Pancreas (tissue), 10 donors: ENCODE results near the gene SNED1. TPM values are rescaled to one million over a fixed set of nuclear protein-coding genes. Genes with fewer than 3 reads are reported as not detected.
A peak's percentile ranks its signal among the peaks of the same experiment; 100 is the strongest.
"Not testable (repeated sequence)": the region's sequence is repeated elsewhere in the genome, so short reads cannot be mapped to it uniquely, and the experiment has no call there.

Experiments used
- ATAC-seq, 4 donors: fragments of 200-7000 bp; cut with Tn5 transposase; one replicate each; pipeline versions ENCODE4 v1.8.0 to v1.9.1; 2020; ENCODE audit warnings: mild to moderate bottlenecking in 4 of 4, moderate library complexity in 4 of 4
- DNase-seq, 6 donors: peaks; one replicate each; pipeline ENCODE4 v3.0.0-alpha.2; 2020
- FAIRE-seq: peaks from 2 replicates; lab custom pipeline; 2012; peaks lifted over from hg19 to GRCh38; lab: Jason Lieb, UNC
- H3K27ac ChIP-seq, 4 donors: fragments of 200-600 bp; sonication (generic); 1 replicate in 3 of 4; 2 replicates in 1 of 4; pipeline versions ENCODE4 v1.5.0 to v1.8.0; 2020
- H3K27me3 ChIP-seq, 4 donors: fragments of 200-600 bp; one replicate each; pipeline ENCODE4 v1.8.0; 2021
- H3K36me3 ChIP-seq, 3 donors: fragments of 200-600 bp; sonication (generic) in 1 of 3; one replicate each; pipeline versions ENCODE4 v1.5.0 to v1.8.0; 2020 to 2021
- H3K4me1 ChIP-seq, 3 donors: fragments of 200-600 bp; one replicate each; pipeline ENCODE4 v1.8.0; 2021
- H3K4me3 ChIP-seq, 4 donors: fragments of 200-600 bp; sonication (generic) in 2 of 4; one replicate each; pipeline versions ENCODE4 v1.5.0 to v1.8.0; 2020 to 2021
- H3K9me3 ChIP-seq, 4 donors: fragments of 200-600 bp; one replicate each; pipeline ENCODE4 v1.8.0; 2021
- WGBS, 2 donors: extraction: QIAGEN DNeasy Blood & Tissue Kit; methylation state at CpG; one replicate each; pipeline ENCODE4 v1.1.7; 2013; 5-methylcytosine and 5-hydroxymethylcytosine counted together
- intact Hi-C, 3 donors: fragments of 100-400 bp; cut with DNase I; formaldehyde crosslinking; loops; one replicate each; pipeline versions ENCODE4 v1.11.1 to v1.14.2; 2022
- polyA plus RNA-seq, 2 donors: library from polyadenylated mRNA; stranded (reverse); fragments of 200-250 nt; gene quantifications; one replicate each; pipeline ENCODE4 v1.2.3, GENCODE V29; 2013
- total RNA-seq, 6 donors: library from RNA; stranded (reverse); fragmentation: NEBNext Ultra II Directional in 4 of 6; extraction: Animal tissue kit (Norgen Biotek cat#: 25700) in 4 of 6; gene quantifications; one replicate each; pipeline versions ENCODE4 v1.2.1 to v1.2.4, GENCODE V29; 2021 to 2023
- TF ChIP-seq, protein P1 (sequence below), 4 donors: fragments of 200-600 bp; sonication (generic) in 3 of 4; IDR thresholded peaks; one replicate each; pipeline versions ENCODE4 v1.5.0 to v1.8.0; 2021; ENCODE audit warnings: antibody characterized with exemption in 4 of 4
- donor health status: healthy with polysubstance abuse.
- donor health status: DM: no; HTN: no; CAD: no; lungs with moderate emphysema.
- donor health status: DM: no; HTN: no; CAD: no.
- donor health status: control.
- donor health status: control.
- donor health status: Bipolar disorder and iron deficiency.
- donor health status: DM: yes; HTN: yes; CAD: no.
- donor health status: DM: no; HTN: no; CAD: no.
- donor health status: DM: no; HTN: no; CAD: no.
- donor health status: DM: yes; HTN: yes; CAD: no.

SNED1 gene
- total and polyA plus RNA-seq, 8 donors, result 6.6 to 19.2 (median 10.0) TPM

DNA sequence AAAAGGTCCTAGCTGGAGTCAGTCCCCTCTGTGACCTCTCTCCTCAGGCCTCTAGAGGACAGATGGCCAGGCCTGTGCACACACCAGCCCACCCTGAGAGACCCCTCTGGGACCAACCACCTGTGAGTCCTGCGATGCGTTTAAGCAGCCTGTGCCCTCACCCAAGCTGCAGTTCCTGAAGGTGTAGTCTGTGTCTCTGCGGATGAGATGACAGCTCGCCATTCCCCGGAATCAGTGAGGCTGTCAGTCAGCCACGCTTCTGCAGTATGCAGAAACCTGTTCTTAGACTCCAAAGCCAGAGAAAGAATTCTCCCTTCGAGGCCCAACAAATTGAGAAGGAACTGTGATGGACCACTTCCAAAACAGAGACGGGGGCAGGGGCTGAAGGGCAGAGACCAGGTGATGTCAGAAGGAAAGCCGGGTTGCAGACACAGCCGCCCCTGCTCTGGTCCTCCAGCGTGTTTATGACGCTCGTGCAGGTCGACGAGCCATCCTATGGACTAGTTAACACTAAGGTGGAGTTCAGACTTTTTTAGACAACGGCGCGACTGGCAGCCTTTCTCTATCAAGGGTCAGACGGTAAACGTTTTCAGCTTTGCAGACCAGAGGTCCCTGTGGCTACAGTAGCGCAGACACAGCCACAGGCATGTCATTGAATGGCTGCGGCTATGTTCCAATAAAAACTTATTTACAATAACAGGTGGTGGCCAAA is 93.5 kb downstream of the SNED1 start:
- no peak for DNase-seq
- no peaks in the 10 kb centered on the region for H3K27me3 ChIP-seq
- H3K4me3 ChIP-seq, result no peak overlapping the region
- no peaks in the 10 kb centered on the region for H3K4me1 ChIP-seq
- H3K27ac ChIP-seq, result no peak overlapping the region
- FAIRE-seq, result no peak
- peaks cover 0 to 75% (median 28%) of the 10 kb centered on the region in 3 donors for H3K36me3 ChIP-seq
- no peaks in the 10 kb centered on the region for H3K9me3 ChIP-seq
- 87 to 89% methylated on average over 22 of the region's 22 CpGs for WGBS, 2 donors
- TF ChIP-seq, protein P1, sequence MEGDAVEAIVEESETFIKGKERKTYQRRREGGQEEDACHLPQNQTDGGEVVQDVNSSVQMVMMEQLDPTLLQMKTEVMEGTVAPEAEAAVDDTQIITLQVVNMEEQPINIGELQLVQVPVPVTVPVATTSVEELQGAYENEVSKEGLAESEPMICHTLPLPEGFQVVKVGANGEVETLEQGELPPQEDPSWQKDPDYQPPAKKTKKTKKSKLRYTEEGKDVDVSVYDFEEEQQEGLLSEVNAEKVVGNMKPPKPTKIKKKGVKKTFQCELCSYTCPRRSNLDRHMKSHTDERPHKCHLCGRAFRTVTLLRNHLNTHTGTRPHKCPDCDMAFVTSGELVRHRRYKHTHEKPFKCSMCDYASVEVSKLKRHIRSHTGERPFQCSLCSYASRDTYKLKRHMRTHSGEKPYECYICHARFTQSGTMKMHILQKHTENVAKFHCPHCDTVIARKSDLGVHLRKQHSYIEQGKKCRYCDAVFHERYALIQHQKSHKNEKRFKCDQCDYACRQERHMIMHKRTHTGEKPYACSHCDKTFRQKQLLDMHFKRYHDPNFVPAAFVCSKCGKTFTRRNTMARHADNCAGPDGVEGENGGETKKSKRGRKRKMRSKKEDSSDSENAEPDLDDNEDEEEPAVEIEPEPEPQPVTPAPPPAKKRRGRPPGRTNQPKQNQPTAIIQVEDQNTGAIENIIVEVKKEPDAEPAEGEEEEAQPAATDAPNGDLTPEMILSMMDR (IDR thresholded peaks at IDR 0.05), result no peak
- intact Hi-C loops, result no loop called here
- no peak for ATAC-seq

- 82 to 87% methylated on average over 8 of the region's 8 CpGs for WGBS, 2 donors
- ATAC-seq, result peak in 2 of 4 donors; percentile 23 to 47
- no peak for DNase-seq
- H3K4me3 ChIP-seq, result no peak overlapping the region
- FAIRE-seq, result no peak
- peaks cover 0 to 67% (median 23%) of the 10 kb centered on the region in 3 donors for H3K36me3 ChIP-seq
- intact Hi-C loops, result no loop called here
- no peaks in the 10 kb centered on the region for H3K9me3 ChIP-seq
- TF ChIP-seq, protein P1 (IDR thresholded peaks at IDR 0.05), result no peak
- no peaks in the 10 kb centered on the region for H3K4me1 ChIP-seq
- no peaks in the 10 kb centered on the region for H3K27me3 ChIP-seq
- no peak overlapping the region for H3K27ac ChIP-seq
These were observed 94.3 kb downstream of the SNED1 start for GRCh38 chr2:241092677-241093076.

GRCh38 chr2:241093133-241093781 is 94.8 kb downstream of the SNED1 start:
- not testable (repeated sequence) for H3K4me1 ChIP-seq
- WGBS, 2 donors, result 77 to 81% methylated on average over 10 of the region's 10 CpGs
- peaks cover 0 to 61% (median 18%) of the 10 kb centered on the region in 3 donors for H3K36me3 ChIP-seq

GRCh38 chr2:241094172-241094571 is 95.8 kb downstream of the SNED1 start:
- TF ChIP-seq, protein P1 (IDR thresholded peaks at IDR 0.05), result no peak
- FAIRE-seq, result no peak
- no peak for ATAC-seq
- no peaks in the 10 kb centered on the region for H3K27me3 ChIP-seq
- no peaks in the 10 kb centered on the region for H3K9me3 ChIP-seq
- H3K4me1 ChIP-seq, result no peaks in the 10 kb centered on the region
- no peak overlapping the region for H3K4me3 ChIP-seq
- H3K36me3 ChIP-seq, result peaks cover 0 to 61% (median 11%) of the 10 kb centered on the region in 3 donors
- no peak for DNase-seq
- intact Hi-C loops, result no loop called here
- 91% methylated on average over 7 of the region's 7 CpGs for WGBS, 2 donors
- no peak overlapping the region for H3K27ac ChIP-seq

More at GRCh38 chr2:241093133-241093781, 94.8 kb downstream of the SNED1 start:
- intact Hi-C loops, H3K27ac ChIP-seq, H3K4me3 ChIP-seq, DNase-seq, H3K27me3 ChIP-seq, H3K9me3 ChIP-seq, FAIRE-seq: not testable (repeated sequence)
- ATAC-seq, result peak in 3 of 4 donors; percentile 21 to 61 (median 28)

- Histone ChIP-seq H3K4me3 (no peak overlapping the region), H3K27ac (no peak overlapping the region), H3K27me3 (no peaks in the 10 kb centered on the region), H3K4me1 (no peaks in the 10 kb centered on the region), H3K9me3 (no peaks in the 10 kb centered on the region), H3K36me3 (peaks cover 0 to 61% (median 11%) of the 10 kb centered on the region in 3 donors)
- intact Hi-C loops, result no loop called here
- WGBS, 2 donors, result 69 to 77% methylated on average over 5 to 6 of the region's 6 CpGs
- DNase-seq, result no peak
- TF ChIP-seq, protein P1 (IDR thresholded peaks at IDR 0.05), result no peak
- FAIRE-seq, result no peak
- no peak for ATAC-seq
These were observed 96.6 kb downstream of the SNED1 start for GRCh38 chr2:241094924-241095420.
